GM12892 (cell line): ENCODE results near the gene CRACR2A.

Experiments
- POLR2A ChIP-seq: IDR thresholded peaks from 2 replicates; pipeline ENCODE4 v1.6.1; 2011; ENCODE audit warnings: low read depth, low read length, control low read depth
- POLR2AphosphoS5 ChIP-seq: IDR thresholded peaks from 2 replicates; pipeline ENCODE4 v1.6.1; 2011; ENCODE audit warnings: low read depth, low read length, control low read depth
- TAF1 ChIP-seq: IDR thresholded peaks from 2 replicates; pipeline ENCODE4 v1.6.1; 2011; ENCODE audit warnings: low read depth, mild to moderate bottlenecking, control low read depth, low read length, borderline replicate concordance

GRCh38 chr12:3656946-3657622 is 95.8 kb downstream of the CRACR2A start:
- TF ChIP-seq POLR2A (no peak), POLR2AphosphoS5 (no peak), TAF1 (no peak)
